ENCODE results near the gene ERV3-1. TPM values are rescaled to one million over a fixed set of nuclear protein-coding genes. Genes with fewer than 3 reads are reported as not detected.

Gene ERV3-1
- total and polyA plus RNA-seq, 9 of the 15 experiments (the other 6 are each of a cell fraction or from before 2014, with no cell fraction given): 10.2 to 30.0 (median 22.0) TPM

DNA sequence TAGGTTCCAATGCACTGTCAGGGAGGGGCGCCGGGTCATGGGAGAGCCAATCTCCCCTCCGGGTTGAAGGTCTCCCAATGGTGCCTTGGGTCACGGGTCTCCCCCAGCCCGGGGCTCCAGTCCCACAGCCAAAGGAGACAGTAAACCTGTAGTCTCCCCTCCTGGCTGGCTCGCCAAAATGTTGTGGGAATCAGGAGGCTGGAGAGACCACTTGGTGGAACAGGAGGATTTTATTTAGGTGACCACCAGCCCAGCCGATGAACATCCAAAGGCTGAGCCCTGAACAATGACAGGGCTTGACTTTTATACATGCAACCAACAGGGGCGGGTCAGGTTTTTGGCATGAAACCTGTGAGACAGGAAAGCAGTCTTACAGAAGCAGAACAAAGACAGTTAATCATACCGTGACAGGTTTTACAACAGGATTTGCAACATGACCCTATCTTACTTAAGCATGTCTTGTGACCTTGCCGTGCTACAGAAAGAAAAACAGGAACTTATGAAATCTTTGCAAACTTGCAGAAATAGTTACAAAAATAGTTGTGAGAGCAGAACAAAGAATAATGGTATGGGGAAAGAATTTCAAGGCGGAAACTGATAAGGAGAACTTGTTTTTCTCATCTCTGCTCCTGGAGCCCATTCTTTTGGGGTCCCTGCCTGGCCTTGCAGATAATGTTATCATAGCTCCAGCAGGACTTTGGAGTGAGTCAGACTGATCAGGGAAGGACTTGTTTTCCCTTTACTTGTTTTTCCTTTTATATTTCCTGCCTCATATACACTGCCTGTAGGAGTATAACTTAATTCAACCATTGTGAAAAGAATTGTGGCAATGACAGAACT lies 7.1 kb downstream of the ERV3-1 start (continued):
- TF ChIP-seq ZNF699 (CRISPR knock-in tag; IDR thresholded peaks at IDR 0.05; ENCODE audit: insufficient replicate concordance) (no peak), SMARCA4 (IDR thresholded peaks at IDR 0.05) (peak; percentile 100), ZNF77 (CRISPR knock-in tag; IDR thresholded peaks at IDR 0.05) (no peak)
- TF ChIP-seq, protein P1, sequence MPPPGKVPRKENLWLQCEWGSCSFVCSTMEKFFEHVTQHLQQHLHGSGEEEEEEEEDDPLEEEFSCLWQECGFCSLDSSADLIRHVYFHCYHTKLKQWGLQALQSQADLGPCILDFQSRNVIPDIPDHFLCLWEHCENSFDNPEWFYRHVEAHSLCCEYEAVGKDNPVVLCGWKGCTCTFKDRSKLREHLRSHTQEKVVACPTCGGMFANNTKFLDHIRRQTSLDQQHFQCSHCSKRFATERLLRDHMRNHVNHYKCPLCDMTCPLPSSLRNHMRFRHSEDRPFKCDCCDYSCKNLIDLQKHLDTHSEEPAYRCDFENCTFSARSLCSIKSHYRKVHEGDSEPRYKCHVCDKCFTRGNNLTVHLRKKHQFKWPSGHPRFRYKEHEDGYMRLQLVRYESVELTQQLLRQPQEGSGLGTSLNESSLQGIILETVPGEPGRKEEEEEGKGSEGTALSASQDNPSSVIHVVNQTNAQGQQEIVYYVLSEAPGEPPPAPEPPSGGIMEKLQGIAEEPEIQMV (tag; conservative IDR thresholded peaks at IDR 0.05; ENCODE audit: low read depth): no peak

DNA sequence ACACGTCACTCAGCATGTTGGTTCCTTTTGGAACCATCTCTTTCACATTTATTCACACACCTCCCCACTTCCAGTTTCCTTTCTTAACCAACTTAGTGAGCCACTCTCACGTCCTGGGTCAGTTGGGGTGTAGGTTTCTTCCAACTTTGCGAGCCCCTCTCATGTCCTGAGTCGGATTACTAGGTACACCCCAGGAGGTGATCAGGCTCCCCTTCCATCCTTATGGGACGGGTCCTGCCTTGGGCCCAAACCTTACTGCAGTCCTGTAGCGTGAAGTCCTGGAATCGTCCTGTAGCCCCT lies 7.7 kb downstream of the ERV3-1 start:
- in situ Hi-C loops (cut with MboI) (no loop called here), intact Hi-C loops (cut with micrococcal nuclease) (loop anchor here (5.0 kb wide), 2 partner anchors 47 to 97 kb away; partner anchors contain the start of gene ZNF273)
- no peak for ATAC-seq
- H3K27ac ChIP-seq (ENCODE audit: extremely low read depth, low read depth, low read length): peak overlapping the region; percentile 96
- H2AFZ ChIP-seq (ENCODE audit: low read depth, low read length): no peak overlapping the region
- H4K20me1 ChIP-seq (replicated peaks; ENCODE audit: control insufficient read depth, insufficient read depth, low read length): no peaks in the 10 kb centered on the region
- POLR2A ChIA-PET: no interaction called here
- peaks cover 66% of the 10 kb centered on the region for H3K9me3 ChIP-seq (replicated peaks; ENCODE audit: control insufficient read depth, insufficient read depth, low read depth, low read length)
- peaks cover 19 to 41% of the 10 kb centered on the region in 2 experiments; a peak in 4 of 5 replicates for H3K4me1 ChIP-seq (replicated peaks in 1 of 2; ENCODE audit: control insufficient read depth in 2 of 2, insufficient read depth in 2 of 2, low read length in 2 of 2)
- H3K9me1 ChIP-seq (ENCODE audit: control insufficient read depth, insufficient read depth, low read length): no peaks in the 10 kb centered on the region
- CTCF ChIA-PET (ENCODE audit: low intra/inter-chr PET ratio): no interaction called here
- DNase-seq (ENCODE audit: extremely low read depth in 1 of 4, low spot score in 3 of 4): no peak
- 83% methylated on average over 7 of the region's 7 CpGs for WGBS (ENCODE audit: insufficient coverage, low coverage, missing lambda C conversion rate)
- peaks cover 59% of the 10 kb centered on the region for H3K79me2 ChIP-seq (ENCODE audit: control insufficient read depth, insufficient read depth, low read length)
- peak overlapping the region in 1 of 2 experiments; percentile 73; a peak in 1 of 4 replicates for H3K9ac ChIP-seq (ENCODE audit: insufficient read depth in 1 of 2, low read depth in 2 of 2, low read length in 2 of 2)
- no peaks in the 10 kb centered on the region for H3K27me3 ChIP-seq (ENCODE audit: control insufficient read depth in 2 of 2, insufficient read depth in 2 of 2, low read length in 2 of 2)
- BruUV-seq (replicated peaks): no TSS peak
- H3K36me3 ChIP-seq (ENCODE audit: control insufficient read depth, insufficient read depth, low read length): peaks cover 45% of the 10 kb centered on the region
- FAIRE-seq: no peak
- H3K4me2 ChIP-seq (ENCODE audit: insufficient read depth, low read length): peak overlapping the region; percentile 70
- H3K4me3 ChIP-seq: peak overlapping the region; percentile 3; the same call in 1 of the 2 replicates
- TF ChIP-seq, protein P2, sequence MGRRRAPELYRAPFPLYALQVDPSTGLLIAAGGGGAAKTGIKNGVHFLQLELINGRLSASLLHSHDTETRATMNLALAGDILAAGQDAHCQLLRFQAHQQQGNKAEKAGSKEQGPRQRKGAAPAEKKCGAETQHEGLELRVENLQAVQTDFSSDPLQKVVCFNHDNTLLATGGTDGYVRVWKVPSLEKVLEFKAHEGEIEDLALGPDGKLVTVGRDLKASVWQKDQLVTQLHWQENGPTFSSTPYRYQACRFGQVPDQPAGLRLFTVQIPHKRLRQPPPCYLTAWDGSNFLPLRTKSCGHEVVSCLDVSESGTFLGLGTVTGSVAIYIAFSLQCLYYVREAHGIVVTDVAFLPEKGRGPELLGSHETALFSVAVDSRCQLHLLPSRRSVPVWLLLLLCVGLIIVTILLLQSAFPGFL (CRISPR knock-in tag; IDR thresholded peaks at IDR 0.05): peak; percentile 45; the same call in 1 of the 2 replicates
- TF ChIP-seq, protein P3, sequence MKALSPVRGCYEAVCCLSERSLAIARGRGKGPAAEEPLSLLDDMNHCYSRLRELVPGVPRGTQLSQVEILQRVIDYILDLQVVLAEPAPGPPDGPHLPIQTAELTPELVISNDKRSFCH (CRISPR knock-in tag; IDR thresholded peaks at IDR 0.05): no peak
- TF ChIP-seq, protein P3 (tag; IDR thresholded peaks at IDR 0.05): peak; percentile 32; the same call in 1 of the 2 replicates
- peak; percentile 33 for TF ChIP-seq PHF20 (IDR thresholded peaks at IDR 0.05; ENCODE audit: partially characterized antibody)
- peak; percentile 8; the same call in 1 of the 2 replicates for TF ChIP-seq ZNF644 (tag; IDR thresholded peaks at IDR 0.05; ENCODE audit: low read depth)
- no peak for TF ChIP-seq ZNF695 (CRISPR knock-in tag; IDR thresholded peaks at IDR 0.05)
- 0 out of 2 replicates have a peak, but pooled peaks have one; percentile 23 for TF ChIP-seq POLR2A (conservative IDR thresholded peaks at IDR 0.05)
- TF ChIP-seq CREBBP (IDR thresholded peaks at IDR 0.05; ENCODE audit: low read depth, low read length): no peak
- no peak for TF ChIP-seq CCAR2 (IDR thresholded peaks at IDR 0.05; ENCODE audit: low read depth, low read length)

Measured in K562 (cell line).